ENCODE measurements around the gene GNB1L.

GRCh38 chr22:19798891-19799293 lies 55.8 kb downstream of the GNB1L start:
- TF ChIP-seq ESRRG (CRISPR knock-in tag; IDR thresholded peaks at IDR 0.05): no peak
- TF ChIP-seq ISL1 (CRISPR knock-in tag; IDR thresholded peaks at IDR 0.05): no peak
- TF ChIP-seq ARNTL (CRISPR knock-in tag; IDR thresholded peaks at IDR 0.05; ENCODE audit: borderline replicate concordance, low read depth): no peak
- no peak for TF ChIP-seq GLIS3 (CRISPR knock-in tag; IDR thresholded peaks at IDR 0.05)
- TF ChIP-seq CSRNP3 (CRISPR knock-in tag; IDR thresholded peaks at IDR 0.05): no peak
- no peak for TF ChIP-seq TOX (CRISPR knock-in tag; IDR thresholded peaks at IDR 0.05; ENCODE audit: borderline replicate concordance)
- no peak for TF ChIP-seq ZFP30 (CRISPR knock-in tag; IDR thresholded peaks at IDR 0.05)
- TF ChIP-seq, protein P1, sequence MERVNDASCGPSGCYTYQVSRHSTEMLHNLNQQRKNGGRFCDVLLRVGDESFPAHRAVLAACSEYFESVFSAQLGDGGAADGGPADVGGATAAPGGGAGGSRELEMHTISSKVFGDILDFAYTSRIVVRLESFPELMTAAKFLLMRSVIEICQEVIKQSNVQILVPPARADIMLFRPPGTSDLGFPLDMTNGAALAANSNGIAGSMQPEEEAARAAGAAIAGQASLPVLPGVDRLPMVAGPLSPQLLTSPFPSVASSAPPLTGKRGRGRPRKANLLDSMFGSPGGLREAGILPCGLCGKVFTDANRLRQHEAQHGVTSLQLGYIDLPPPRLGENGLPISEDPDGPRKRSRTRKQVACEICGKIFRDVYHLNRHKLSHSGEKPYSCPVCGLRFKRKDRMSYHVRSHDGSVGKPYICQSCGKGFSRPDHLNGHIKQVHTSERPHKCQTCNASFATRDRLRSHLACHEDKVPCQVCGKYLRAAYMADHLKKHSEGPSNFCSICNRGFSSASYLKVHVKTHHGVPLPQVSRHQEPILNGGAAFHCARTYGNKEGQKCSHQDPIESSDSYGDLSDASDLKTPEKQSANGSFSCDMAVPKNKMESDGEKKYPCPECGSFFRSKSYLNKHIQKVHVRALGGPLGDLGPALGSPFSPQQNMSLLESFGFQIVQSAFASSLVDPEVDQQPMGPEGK (CRISPR knock-in tag; IDR thresholded peaks at IDR 0.05; ENCODE audit: borderline replicate concordance): no peak
- no peak for TF ChIP-seq SNAI2 (CRISPR knock-in tag; IDR thresholded peaks at IDR 0.05)
- no peak for TF ChIP-seq RARB (CRISPR knock-in tag; IDR thresholded peaks at IDR 0.05)

Measured in SK-N-SH treated with all-trans-retinoic acid at 6 μM for 48 hours (cell line).